Measurements from ENCODE around the gene CHRND. TPM values are rescaled to one million over a fixed set of nuclear protein-coding genes. Genes with fewer than 3 reads are reported as not detected.

Gene CHRND
- total RNA-seq, 1 donor, result not detected

GRCh38 chr2:232538671-232539070 lies 12.7 kb downstream of the CHRND start:
- no peak overlapping the region for H3K4me3 ChIP-seq (ENCODE audit: low read depth, low read length)
- no peak for DNase-seq (ENCODE audit: low read depth)
- TF ChIP-seq CTCF (IDR thresholded peaks at IDR 0.05; ENCODE audit: insufficient read depth, low read depth, low read length), result no peak

- no peak within 1 kb of the TSS for H3K4me3 ChIP-seq (ENCODE audit: low read depth, low read length)
- TF ChIP-seq CTCF (IDR thresholded peaks at IDR 0.05; ENCODE audit: insufficient read depth, low read depth, low read length), result no peak
- DNase-seq (ENCODE audit: low read depth), result no peak
Measured at GRCh38 chr2:232539298-232540231, 13.6 kb downstream of the CHRND start, which contains the start of gene CHRNG. Gene CHRNG, plus strand, starts transcription at chr2:232539692. Its CDS starts 56 bp downstream, at chr2:232539748.

GRCh38 chr2:232540441-232541041 lies 14.6 kb downstream of the CHRND start:
- no peak for TF ChIP-seq CTCF (IDR thresholded peaks at IDR 0.05; ENCODE audit: insufficient read depth, low read depth, low read length)
- no peak for DNase-seq (ENCODE audit: low read depth)
- H3K4me3 ChIP-seq (ENCODE audit: low read depth, low read length), result no peak overlapping the region

GRCh38 chr2:232541195-232541960 lies 15.4 kb downstream of the CHRND start:
- DNase-seq (ENCODE audit: low read depth), result no peak
- H3K4me3 ChIP-seq (ENCODE audit: low read depth, low read length), result no peak overlapping the region
- TF ChIP-seq CTCF (IDR thresholded peaks at IDR 0.05; ENCODE audit: insufficient read depth, low read depth, low read length), result no peak

- H3K4me3 ChIP-seq (ENCODE audit: low read depth, low read length), result no peak overlapping the region
- TF ChIP-seq CTCF (IDR thresholded peaks at IDR 0.05; ENCODE audit: insufficient read depth, low read depth, low read length), result no peak
- DNase-seq (ENCODE audit: low read depth), result no peak
Measured at GRCh38 chr2:232541961-232542714, 16.2 kb downstream of the CHRND start.

Measured in fibroblast of villous mesenchyme (primary cell).